AG04450 (cell line): ENCODE data around the gene UNC5C. TPM values are rescaled to one million over a fixed set of nuclear protein-coding genes. Genes with fewer than 3 reads are reported as not detected.

Experiments
- CTCF ChIA-PET: fragments of 300-600, 350-600 bp; formaldehyde crosslinking; extraction: SDS; loops from one replicate; lab custom pipeline; 2022; ENCODE audit warnings: antibody characterized with exemption, inconsistent platforms; lab: Charles Lee
- POLR2A ChIA-PET: fragments of 350-600 bp; formaldehyde crosslinking; extraction: SDS; loops from one replicate; lab custom pipeline; 2021; ENCODE audit warnings: antibody characterized with exemption, inconsistent platforms; lab: Yijun Ruan, JAX
- DNase-seq: peaks from one replicate; pipeline ENCODE4 v3.0.0-alpha.2; 2011; ENCODE audit warnings: low read depth, low spot score
- H3K27ac ChIP-seq: one replicate; pipeline ENCODE4 v1.5.1; 2012; ENCODE audit warnings: low read depth, low read length, control low read depth
- H3K27me3 ChIP-seq: one replicate; pipeline ENCODE4 v1.6.0; 2012; ENCODE audit warnings: low read length; ENCODE audit not compliant: control insufficient read depth, insufficient read depth
- H3K4me3 ChIP-seq: 2 replicates; pipeline ENCODE4 v1.5.1; 2011; ENCODE audit warnings: mild to moderate bottlenecking, low read depth, low read length, control low read depth
- H3K9me3 ChIP-seq: 2 replicates; pipeline ENCODE4 v1.5.1; 2012; ENCODE audit warnings: low read length; ENCODE audit not compliant: control insufficient read depth, insufficient read depth
- polyA plus RNA-seq: library from polyadenylated mRNA; depleted of rRNA; stranded (reverse); fragments of >200 nt; gene quantifications from 2 replicates; pipeline ENCODE4 v1.2.3, GENCODE V29; 2011
- TF ChIP-seq, protein P1 (sequence below): IDR thresholded peaks from 2 replicates; pipeline ENCODE4 v1.5.1; 2011; ENCODE audit warnings: low read depth, low read length, control low read depth, inconsistent platforms

The UNC5C gene
- polyA plus RNA-seq, 1 experiment, result 0.07 TPM

GRCh38 chr4:95183656-95184408 lies 364.9 kb downstream of the UNC5C start:
- H3K27me3 ChIP-seq, result no peaks in the 10 kb centered on the region
- ChIA-PET CTCF (interaction anchor here (1.5 kb wide), 1 partner anchor 18 kb away, joined by 3 read pairs; no protein-coding TSS in a partner anchor), POLR2A (no interaction called here)
- no peak overlapping the region for H3K27ac ChIP-seq
- TF ChIP-seq, protein P1, sequence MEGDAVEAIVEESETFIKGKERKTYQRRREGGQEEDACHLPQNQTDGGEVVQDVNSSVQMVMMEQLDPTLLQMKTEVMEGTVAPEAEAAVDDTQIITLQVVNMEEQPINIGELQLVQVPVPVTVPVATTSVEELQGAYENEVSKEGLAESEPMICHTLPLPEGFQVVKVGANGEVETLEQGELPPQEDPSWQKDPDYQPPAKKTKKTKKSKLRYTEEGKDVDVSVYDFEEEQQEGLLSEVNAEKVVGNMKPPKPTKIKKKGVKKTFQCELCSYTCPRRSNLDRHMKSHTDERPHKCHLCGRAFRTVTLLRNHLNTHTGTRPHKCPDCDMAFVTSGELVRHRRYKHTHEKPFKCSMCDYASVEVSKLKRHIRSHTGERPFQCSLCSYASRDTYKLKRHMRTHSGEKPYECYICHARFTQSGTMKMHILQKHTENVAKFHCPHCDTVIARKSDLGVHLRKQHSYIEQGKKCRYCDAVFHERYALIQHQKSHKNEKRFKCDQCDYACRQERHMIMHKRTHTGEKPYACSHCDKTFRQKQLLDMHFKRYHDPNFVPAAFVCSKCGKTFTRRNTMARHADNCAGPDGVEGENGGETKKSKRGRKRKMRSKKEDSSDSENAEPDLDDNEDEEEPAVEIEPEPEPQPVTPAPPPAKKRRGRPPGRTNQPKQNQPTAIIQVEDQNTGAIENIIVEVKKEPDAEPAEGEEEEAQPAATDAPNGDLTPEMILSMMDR, result no peak
- H3K4me3 ChIP-seq, result no peak overlapping the region
- DNase-seq, result no peak
- no peaks in the 10 kb centered on the region for H3K9me3 ChIP-seq

- H3K4me3 ChIP-seq, result no peak overlapping the region
- TF ChIP-seq, protein P1, result no peak
- H3K27me3 ChIP-seq, result no peaks in the 10 kb centered on the region
- H3K27ac ChIP-seq, result no peak overlapping the region
- H3K9me3 ChIP-seq, result no peaks in the 10 kb centered on the region
- no peak for DNase-seq
- POLR2A ChIA-PET, result no interaction called here
- CTCF ChIA-PET, result interaction anchor here (1.4 kb wide), 1 partner anchor 16 kb away, joined by 4 read pairs; no protein-coding TSS in a partner anchor
Measured at GRCh38 chr4:95181996-95182306, 366.8 kb downstream of the UNC5C start.

- POLR2A ChIA-PET, result no interaction called here
- CTCF ChIA-PET, result interaction anchor here (1.4 kb wide), 1 partner anchor 16 kb away, joined by 4 read pairs; no protein-coding TSS in a partner anchor
- H3K27me3 ChIP-seq, result no peaks in the 10 kb centered on the region
- DNase-seq, result no peak
- no peaks in the 10 kb centered on the region for H3K9me3 ChIP-seq
- TF ChIP-seq, protein P1, result no peak
- H3K4me3 ChIP-seq, result no peak overlapping the region
- H3K27ac ChIP-seq, result no peak overlapping the region
Measured at GRCh38 chr4:95181243-95181995, 367.4 kb downstream of the UNC5C start.

DNA sequence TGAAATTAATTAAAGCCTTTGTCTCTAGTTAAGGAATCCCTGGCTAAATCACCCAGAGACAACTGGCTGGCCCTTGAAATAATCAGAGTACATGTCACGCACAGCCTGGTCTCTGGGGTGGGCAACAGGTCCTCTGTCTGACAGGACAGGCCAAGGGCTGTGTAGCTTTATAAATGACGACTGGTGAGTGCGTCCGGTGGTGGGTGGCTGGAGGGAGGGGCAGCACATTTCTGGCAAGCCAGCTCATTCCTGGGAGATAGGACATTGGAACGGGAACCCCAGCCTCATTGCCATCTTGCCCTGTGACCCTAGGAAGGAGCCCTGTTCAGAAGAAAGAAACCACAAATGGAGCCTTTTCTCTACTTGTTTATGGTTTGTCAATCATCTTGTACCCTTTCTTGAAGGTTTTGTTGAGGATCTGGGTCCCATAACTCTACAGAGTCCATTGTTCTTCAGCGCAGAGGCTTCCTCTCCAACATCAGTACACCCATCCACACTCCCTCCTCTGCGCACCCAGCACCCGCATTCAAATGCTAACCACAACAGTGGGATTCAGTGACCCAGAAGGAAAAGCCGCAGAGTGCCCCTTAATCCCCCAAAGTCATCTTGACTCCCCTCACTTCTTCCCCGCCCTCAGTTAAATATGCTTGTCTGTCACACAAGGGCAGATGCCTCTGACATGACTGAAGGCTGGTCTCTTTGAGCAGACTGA lies 368.1 kb downstream of the UNC5C start:
- POLR2A ChIA-PET, result no interaction called here
- CTCF ChIA-PET, result interaction anchor here (1.4 kb wide), 1 partner anchor 15 kb away, joined by 4 read pairs; no protein-coding TSS in a partner anchor
- H3K9me3 ChIP-seq, result no peaks in the 10 kb centered on the region
- H3K4me3 ChIP-seq, result no peak overlapping the region
- DNase-seq, result no peak
- H3K27ac ChIP-seq, result no peak overlapping the region
- H3K27me3 ChIP-seq, result no peaks in the 10 kb centered on the region
- TF ChIP-seq, protein P1, result no peak
